Mucosa of stomach (tissue), 1 donor: ENCODE results near the gene GNA14.

Experiments
- H3K27me3 ChIP-seq: one replicate; pipeline ENCODE4 v1.7.0; 2013; ENCODE audit warnings: mild to moderate bottlenecking, low read length; ENCODE audit not compliant: control insufficient read depth, insufficient read depth
- H3K36me3 ChIP-seq: one replicate; pipeline ENCODE4 v1.7.0; 2013; ENCODE audit warnings: low read length; ENCODE audit not compliant: control insufficient read depth, insufficient read depth
- H3K4me1 ChIP-seq: one replicate; pipeline ENCODE4 v1.7.0; 2013; ENCODE audit warnings: mild to moderate bottlenecking, low read length; ENCODE audit not compliant: control insufficient read depth, insufficient read depth
- H3K4me3 ChIP-seq: one replicate; pipeline ENCODE4 v1.7.0; 2013; ENCODE audit warnings: low read length
- H3K9ac ChIP-seq: one replicate; pipeline ENCODE4 v1.7.0; 2013; ENCODE audit warnings: mild to moderate bottlenecking, low read length, moderate library complexity
- H3K9me3 ChIP-seq: one replicate; pipeline ENCODE4 v1.7.0; 2013; ENCODE audit warnings: mild to moderate bottlenecking, low read length, moderate library complexity; ENCODE audit not compliant: control insufficient read depth
- donor health status: Pancreatic carcinoma.

GNA14 gene

GRCh38 chr9:77514886-77515711, 133.0 kb downstream of the GNA14 start:
- Histone ChIP-seq H3K36me3 (no peaks in the 10 kb centered on the region), H3K27me3 (no peaks in the 10 kb centered on the region), H3K9me3 (no peaks in the 10 kb centered on the region), H3K9ac (no peak overlapping the region), H3K4me3 (no peak overlapping the region), H3K4me1 (no peaks in the 10 kb centered on the region)

GRCh38 chr9:77513457-77513856, 134.7 kb downstream of the GNA14 start:
- Histone ChIP-seq H3K36me3 (no peaks in the 10 kb centered on the region), H3K9me3 (no peaks in the 10 kb centered on the region), H3K9ac (no peak overlapping the region), H3K27me3 (no peaks in the 10 kb centered on the region), H3K4me3 (no peak overlapping the region), H3K4me1 (no peaks in the 10 kb centered on the region)

GRCh38 chr9:77512876-77513275, 135.2 kb downstream of the GNA14 start:
- no peak overlapping the region for H3K9ac ChIP-seq
- no peak overlapping the region for H3K4me3 ChIP-seq
- no peaks in the 10 kb centered on the region for H3K9me3 ChIP-seq
- H3K4me1 ChIP-seq: no peaks in the 10 kb centered on the region
- H3K36me3 ChIP-seq: no peaks in the 10 kb centered on the region
- H3K27me3 ChIP-seq: no peaks in the 10 kb centered on the region

GRCh38 chr9:77511525-77511924, 136.6 kb downstream of the GNA14 start:
- Histone ChIP-seq H3K4me3 (no peak overlapping the region), H3K36me3 (no peaks in the 10 kb centered on the region), H3K27me3 (no peaks in the 10 kb centered on the region), H3K4me1 (no peaks in the 10 kb centered on the region), H3K9ac (no peak overlapping the region), H3K9me3 (no peaks in the 10 kb centered on the region)

GRCh38 chr9:77510666-77511065, 137.5 kb downstream of the GNA14 start:
- no peaks in the 10 kb centered on the region for H3K27me3 ChIP-seq
- H3K4me1 ChIP-seq: no peaks in the 10 kb centered on the region
- no peaks in the 10 kb centered on the region for H3K36me3 ChIP-seq
- no peak overlapping the region for H3K4me3 ChIP-seq
- no peak overlapping the region for H3K9ac ChIP-seq
- H3K9me3 ChIP-seq: no peaks in the 10 kb centered on the region

GRCh38 chr9:77508396-77508795, 139.7 kb downstream of the GNA14 start:
- H3K4me3 ChIP-seq: no peak overlapping the region
- no peaks in the 10 kb centered on the region for H3K9me3 ChIP-seq
- no peaks in the 10 kb centered on the region for H3K4me1 ChIP-seq
- no peak overlapping the region for H3K9ac ChIP-seq
- H3K27me3 ChIP-seq: no peaks in the 10 kb centered on the region
- no peaks in the 10 kb centered on the region for H3K36me3 ChIP-seq

GRCh38 chr9:77507212-77507961, 140.7 kb downstream of the GNA14 start:
- Histone ChIP-seq H3K4me1 (no peaks in the 10 kb centered on the region), H3K27me3 (no peaks in the 10 kb centered on the region), H3K4me3 (no peak overlapping the region), H3K9me3 (no peaks in the 10 kb centered on the region), H3K36me3 (no peaks in the 10 kb centered on the region), H3K9ac (no peak overlapping the region)

- Histone ChIP-seq H3K36me3 (no peaks in the 10 kb centered on the region), H3K4me1 (no peaks in the 10 kb centered on the region), H3K9me3 (no peaks in the 10 kb centered on the region), H3K4me3 (no peak overlapping the region), H3K27me3 (no peaks in the 10 kb centered on the region), H3K9ac (no peak overlapping the region)
Measured at GRCh38 chr9:77505232-77505631, 142.9 kb downstream of the GNA14 start.

- H3K9ac ChIP-seq: no peak overlapping the region
- no peaks in the 10 kb centered on the region for H3K4me1 ChIP-seq
- no peaks in the 10 kb centered on the region for H3K9me3 ChIP-seq
- H3K4me3 ChIP-seq: no peak overlapping the region
- no peaks in the 10 kb centered on the region for H3K27me3 ChIP-seq
- no peaks in the 10 kb centered on the region for H3K36me3 ChIP-seq
Measured at GRCh38 chr9:77502568-77502967, 145.6 kb downstream of the GNA14 start.

- H3K9me3 ChIP-seq: no peaks in the 10 kb centered on the region
- no peak overlapping the region for H3K4me3 ChIP-seq
- H3K36me3 ChIP-seq: no peaks in the 10 kb centered on the region
- no peak overlapping the region for H3K9ac ChIP-seq
- H3K4me1 ChIP-seq: no peaks in the 10 kb centered on the region
- H3K27me3 ChIP-seq: no peaks in the 10 kb centered on the region
Measured at GRCh38 chr9:77498891-77499290, 149.2 kb downstream of the GNA14 start.

- Histone ChIP-seq H3K36me3 (no peaks in the 10 kb centered on the region), H3K9ac (no peak overlapping the region), H3K27me3 (no peaks in the 10 kb centered on the region), H3K4me3 (no peak overlapping the region), H3K9me3 (no peaks in the 10 kb centered on the region), H3K4me1 (no peaks in the 10 kb centered on the region)
Measured at GRCh38 chr9:77497322-77498198, 150.6 kb downstream of the GNA14 start.
